ENCODE results near the gene NOL9. TPM values are rescaled to one million over a fixed set of nuclear protein-coding genes. Genes with fewer than 3 reads are reported as not detected.

The NOL9 gene
- total RNA-seq, 1 donor from 2014 or later = 26.8 TPM

- Histone ChIP-seq H3K27me3 (ENCODE audit: insufficient read depth, low read length) (no peaks in the 10 kb centered on the region), H3K27ac (ENCODE audit: low read depth, low read length) (no peak overlapping the region), H4K20me1 (ENCODE audit: insufficient read depth, low read length) (no peaks in the 10 kb centered on the region), H3K36me3 (ENCODE audit: insufficient read depth, low read length) (no peaks in the 10 kb centered on the region), H3K9ac (ENCODE audit: low read length) (no peak overlapping the region), H3K4me3 (ENCODE audit: insufficient read depth, low read depth, low read length) (no peak overlapping the region), H3K79me2 (ENCODE audit: insufficient read depth, low read length) (no peaks in the 10 kb centered on the region), H2AFZ (ENCODE audit: low read depth, low read length) (no peak overlapping the region), H3K4me1 (ENCODE audit: insufficient read depth, low read length) (peaks cover 13% of the 10 kb centered on the region), H3K4me2 (ENCODE audit: low read length) (no peak overlapping the region), H3K9me3 (ENCODE audit: insufficient read depth, low read depth, low read length) (no peaks in the 10 kb centered on the region)
- Mint-ChIP-seq H3K27ac (ENCODE audit: unreplicated experiment) (no peak overlapping the region), H3K4me3 (ENCODE audit: unreplicated experiment) (no peak overlapping the region), H3K9me3 (ENCODE audit: unreplicated experiment) (no peaks in the 10 kb centered on the region), H3K27me3 (ENCODE audit: low read depth, unreplicated experiment) (no peaks in the 10 kb centered on the region), H3K4me1 (ENCODE audit: low read depth, unreplicated experiment) (peaks cover 9% of the 10 kb centered on the region), H3K36me3 (ENCODE audit: low read depth, unreplicated experiment) (no peaks in the 10 kb centered on the region)
- no peak for TF ChIP-seq EZH2 (IDR thresholded peaks at IDR 0.05; ENCODE audit: insufficient read depth, low read length)
- TF ChIP-seq CTCF (IDR thresholded peaks at IDR 0.05; ENCODE audit: insufficient read depth, low read depth, low read length) = no peak
- FAIRE-seq (no peak), DNase-seq (ENCODE audit: low read depth) (no peak)
Observed at GRCh38 chr1:6512908-6513280, 41.4 kb downstream of the NOL9 start.

- no peaks in the 10 kb centered on the region for H3K36me3 ChIP-seq (ENCODE audit: insufficient read depth, low read length)
- FAIRE-seq = no peak
- Mint-ChIP-seq H3K4me3 (ENCODE audit: unreplicated experiment) (no peak overlapping the region), H3K27ac (ENCODE audit: unreplicated experiment) (no peak overlapping the region), H3K36me3 (ENCODE audit: low read depth, unreplicated experiment) (no peaks in the 10 kb centered on the region), H3K9me3 (ENCODE audit: unreplicated experiment) (no peaks in the 10 kb centered on the region), H3K4me1 (ENCODE audit: low read depth, unreplicated experiment) (peaks cover 6% of the 10 kb centered on the region), H3K27me3 (ENCODE audit: low read depth, unreplicated experiment) (no peaks in the 10 kb centered on the region)
- no peaks in the 10 kb centered on the region for H4K20me1 ChIP-seq (ENCODE audit: insufficient read depth, low read length)
- no peaks in the 10 kb centered on the region for H3K27me3 ChIP-seq (ENCODE audit: insufficient read depth, low read length)
- no peak overlapping the region for H3K4me3 ChIP-seq (ENCODE audit: insufficient read depth, low read depth, low read length)
- H3K4me2 ChIP-seq (ENCODE audit: low read length) = no peak overlapping the region
- no peaks in the 10 kb centered on the region for H3K79me2 ChIP-seq (ENCODE audit: insufficient read depth, low read length)
- H3K9me3 ChIP-seq (ENCODE audit: insufficient read depth, low read depth, low read length) = no peaks in the 10 kb centered on the region
- peaks cover 9% of the 10 kb centered on the region for H3K4me1 ChIP-seq (ENCODE audit: insufficient read depth, low read length)
- no peak overlapping the region for H2AFZ ChIP-seq (ENCODE audit: low read depth, low read length)
- no peak for DNase-seq (ENCODE audit: low read depth)
- no peak overlapping the region for H3K9ac ChIP-seq (ENCODE audit: low read length)
- H3K27ac ChIP-seq (ENCODE audit: low read depth, low read length) = no peak overlapping the region
- TF ChIP-seq EZH2 (IDR thresholded peaks at IDR 0.05; ENCODE audit: insufficient read depth, low read length) = no peak
- no peak for TF ChIP-seq CTCF (IDR thresholded peaks at IDR 0.05; ENCODE audit: insufficient read depth, low read depth, low read length)
Observed at GRCh38 chr1:6512245-6512907, 41.9 kb downstream of the NOL9 start.

GRCh38 chr1:6511561-6512244, 42.6 kb downstream of the NOL9 start:
- Mint-ChIP-seq H3K4me1 (ENCODE audit: low read depth, unreplicated experiment) (peaks cover 4% of the 10 kb centered on the region), H3K36me3 (ENCODE audit: low read depth, unreplicated experiment) (no peaks in the 10 kb centered on the region), H3K27me3 (ENCODE audit: low read depth, unreplicated experiment) (peaks cover 5% of the 10 kb centered on the region), H3K4me3 (ENCODE audit: unreplicated experiment) (no peak overlapping the region), H3K27ac (ENCODE audit: unreplicated experiment) (no peak overlapping the region), H3K9me3 (ENCODE audit: unreplicated experiment) (no peaks in the 10 kb centered on the region)
- Histone ChIP-seq H3K4me1 (ENCODE audit: insufficient read depth, low read length) (peaks cover 7% of the 10 kb centered on the region), H3K9ac (ENCODE audit: low read length) (no peak overlapping the region), H4K20me1 (ENCODE audit: insufficient read depth, low read length) (no peaks in the 10 kb centered on the region), H3K4me2 (ENCODE audit: low read length) (no peak overlapping the region), H3K27me3 (ENCODE audit: insufficient read depth, low read length) (no peaks in the 10 kb centered on the region), H3K4me3 (ENCODE audit: insufficient read depth, low read depth, low read length) (no peak overlapping the region), H3K27ac (ENCODE audit: low read depth, low read length) (no peak overlapping the region), H3K79me2 (ENCODE audit: insufficient read depth, low read length) (no peaks in the 10 kb centered on the region), H3K9me3 (ENCODE audit: insufficient read depth, low read depth, low read length) (no peaks in the 10 kb centered on the region), H2AFZ (ENCODE audit: low read depth, low read length) (no peak overlapping the region), H3K36me3 (ENCODE audit: insufficient read depth, low read length) (no peaks in the 10 kb centered on the region)
- no peak for TF ChIP-seq EZH2 (IDR thresholded peaks at IDR 0.05; ENCODE audit: insufficient read depth, low read length)
- no peak for TF ChIP-seq CTCF (IDR thresholded peaks at IDR 0.05; ENCODE audit: insufficient read depth, low read depth, low read length)
- no peak for DNase-seq (ENCODE audit: low read depth)
- no peak for FAIRE-seq

Data from astrocyte (in vitro differentiated cells and primary cell).